BE2C (cell line): Measurements from ENCODE around the gene CERS4.

Experiments
- DNase-seq: peaks from one replicate; pipeline ENCODE4 v3.0.0-alpha.2; 2020
- H3K27me3 ChIP-seq: fragments of 250-450 bp; sonication (Bioruptor Pico); 2 replicates; pipeline ENCODE4 v1.5.1; 2020; ENCODE audit warnings: mild to moderate bottlenecking
- H3K36me3 ChIP-seq: fragments of 250-450 bp; sonication (Bioruptor Pico); 2 replicates; pipeline ENCODE4 v1.5.1; 2020; ENCODE audit warnings: mild to moderate bottlenecking
- H3K4me1 ChIP-seq: fragments of 250-450 bp; sonication (Bioruptor Pico); 2 replicates; pipeline ENCODE4 v1.5.1; 2020
- H3K4me3 ChIP-seq: 2 replicates; pipeline ENCODE4 v1.5.1; 2011; ENCODE audit warnings: low read depth, low read length
- H3K9me3 ChIP-seq: fragments of 250-450 bp; sonication (Bioruptor Pico); 2 replicates; pipeline ENCODE4 v1.5.1; 2020
- TF ChIP-seq, protein P1 (sequence below): IDR thresholded peaks from 2 replicates; pipeline ENCODE4 v1.5.1; 2012; ENCODE audit warnings: mild to moderate bottlenecking, low read depth, low read length

Gene CERS4

DNA sequence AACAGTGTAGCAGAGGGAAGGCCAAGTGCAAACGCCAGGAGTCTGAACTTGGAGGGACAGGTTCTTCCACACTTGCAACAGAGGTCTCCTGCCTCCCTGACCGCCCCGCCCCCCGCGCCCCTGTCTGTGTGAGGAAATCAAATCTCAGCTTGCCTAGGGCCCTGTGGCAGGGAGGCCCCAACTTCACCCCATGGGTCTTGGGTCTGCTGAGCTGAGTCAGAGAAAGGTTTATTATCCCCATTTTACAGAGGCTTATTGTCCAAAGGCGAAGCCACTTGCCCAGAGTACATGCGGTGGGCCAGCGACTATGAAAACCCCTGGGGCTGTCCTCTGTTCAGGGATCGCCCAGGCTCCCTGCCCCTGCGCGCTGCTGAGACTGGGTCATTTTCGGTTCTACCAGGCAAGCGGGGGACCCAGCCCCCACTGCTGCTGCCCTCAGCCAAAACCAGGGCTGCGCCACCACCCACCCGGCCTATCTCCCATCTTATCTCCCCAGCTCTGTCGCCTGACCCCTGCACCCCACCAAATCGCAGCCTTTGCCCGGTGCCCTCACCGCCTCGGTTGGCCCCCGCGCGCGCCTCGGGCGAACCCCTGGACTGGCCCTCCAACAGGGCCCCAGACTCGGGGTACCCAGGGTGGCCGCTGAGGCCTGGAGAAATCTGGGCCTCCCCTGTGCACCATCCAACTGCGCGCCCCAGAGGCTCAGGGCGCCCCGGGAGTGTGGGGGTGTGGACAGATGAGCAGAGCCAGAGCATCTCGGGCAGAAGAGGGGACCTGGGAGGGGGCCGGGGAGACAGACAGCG is 850 bp upstream of the CERS4 start:
- H3K4me1 ChIP-seq, result peaks cover 3% of the 10 kb centered on the region
- H3K4me3 ChIP-seq, result peak overlapping the region; percentile 31
- TF ChIP-seq, protein P1, sequence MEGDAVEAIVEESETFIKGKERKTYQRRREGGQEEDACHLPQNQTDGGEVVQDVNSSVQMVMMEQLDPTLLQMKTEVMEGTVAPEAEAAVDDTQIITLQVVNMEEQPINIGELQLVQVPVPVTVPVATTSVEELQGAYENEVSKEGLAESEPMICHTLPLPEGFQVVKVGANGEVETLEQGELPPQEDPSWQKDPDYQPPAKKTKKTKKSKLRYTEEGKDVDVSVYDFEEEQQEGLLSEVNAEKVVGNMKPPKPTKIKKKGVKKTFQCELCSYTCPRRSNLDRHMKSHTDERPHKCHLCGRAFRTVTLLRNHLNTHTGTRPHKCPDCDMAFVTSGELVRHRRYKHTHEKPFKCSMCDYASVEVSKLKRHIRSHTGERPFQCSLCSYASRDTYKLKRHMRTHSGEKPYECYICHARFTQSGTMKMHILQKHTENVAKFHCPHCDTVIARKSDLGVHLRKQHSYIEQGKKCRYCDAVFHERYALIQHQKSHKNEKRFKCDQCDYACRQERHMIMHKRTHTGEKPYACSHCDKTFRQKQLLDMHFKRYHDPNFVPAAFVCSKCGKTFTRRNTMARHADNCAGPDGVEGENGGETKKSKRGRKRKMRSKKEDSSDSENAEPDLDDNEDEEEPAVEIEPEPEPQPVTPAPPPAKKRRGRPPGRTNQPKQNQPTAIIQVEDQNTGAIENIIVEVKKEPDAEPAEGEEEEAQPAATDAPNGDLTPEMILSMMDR, result no peak
- H3K27me3 ChIP-seq, result peaks cover 7% of the 10 kb centered on the region
- H3K36me3 ChIP-seq, result no peaks in the 10 kb centered on the region
- no peak for DNase-seq
- H3K9me3 ChIP-seq, result no peaks in the 10 kb centered on the region

GRCh38 chr19:8209462-8210378 is 550 bp downstream of the CERS4 start:
- no peak for DNase-seq
- peak overlapping the region; percentile 38 for H3K4me3 ChIP-seq

GRCh38 chr19:8210421-8211101 is 1.4 kb downstream of the CERS4 start:
- TF ChIP-seq, protein P1, result no peak
- H3K4me1 ChIP-seq, result peaks cover 3% of the 10 kb centered on the region
- no peaks in the 10 kb centered on the region for H3K36me3 ChIP-seq
- H3K4me3 ChIP-seq, result no peak overlapping the region
- DNase-seq, result no peak
- H3K9me3 ChIP-seq, result no peaks in the 10 kb centered on the region
- H3K27me3 ChIP-seq, result peaks cover 7% of the 10 kb centered on the region

More at GRCh38 chr19:8209462-8210378, 550 bp downstream of the CERS4 start:
- TF ChIP-seq, protein P1, result no peak
- H3K4me1 ChIP-seq, result peaks cover 3% of the 10 kb centered on the region
- H3K27me3 ChIP-seq, result peaks cover 7% of the 10 kb centered on the region
- H3K36me3 ChIP-seq, result no peaks in the 10 kb centered on the region
- no peaks in the 10 kb centered on the region for H3K9me3 ChIP-seq

DNA sequence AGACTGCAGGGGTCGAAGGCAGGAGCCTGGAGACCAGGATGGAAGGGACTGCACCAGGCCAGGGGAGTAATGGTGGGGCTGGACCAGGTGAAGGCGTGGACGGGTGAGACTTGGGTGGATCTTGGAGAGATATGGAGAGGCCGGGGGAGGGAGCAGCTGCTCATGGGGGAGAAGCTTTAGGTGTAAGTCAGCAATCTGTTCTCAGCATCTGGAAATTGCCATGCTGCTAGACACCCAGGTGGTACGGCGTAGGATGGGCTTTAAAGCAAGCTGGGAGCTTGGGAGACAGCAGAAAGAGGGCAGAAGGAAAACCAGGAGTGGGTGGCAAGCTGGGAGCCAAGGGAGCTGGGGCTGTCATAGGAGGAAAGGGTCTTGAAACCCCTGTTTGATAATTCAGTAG is 3.0 kb downstream of the CERS4 start:
- Histone ChIP-seq H3K4me3 (no peak overlapping the region), H3K9me3 (no peaks in the 10 kb centered on the region), H3K27me3 (peaks cover 7% of the 10 kb centered on the region), H3K36me3 (no peaks in the 10 kb centered on the region), H3K4me1 (peaks cover 3% of the 10 kb centered on the region)
- TF ChIP-seq, protein P1, result no peak
- no peak for DNase-seq

DNA sequence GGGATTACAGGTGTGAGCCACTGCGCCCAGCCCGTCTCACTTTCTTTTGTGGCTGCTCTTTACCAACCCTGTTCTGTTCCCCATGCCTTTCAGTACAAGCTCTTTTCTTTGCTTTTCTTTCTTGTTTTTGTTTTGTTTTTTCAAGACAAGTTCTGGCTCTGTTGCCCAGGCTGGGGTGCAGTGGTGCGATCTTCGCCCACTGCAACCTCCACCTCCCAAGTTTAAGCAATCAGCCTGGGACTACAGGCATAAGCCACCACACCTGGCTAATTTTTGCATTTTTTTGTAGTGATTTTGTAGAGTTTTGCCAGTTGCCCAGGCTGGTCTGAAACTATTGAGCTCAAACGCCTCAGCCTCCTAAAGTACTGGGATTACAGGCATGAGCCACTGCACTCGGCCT is 3.7 kb downstream of the CERS4 start:
- Histone ChIP-seq H3K4me3 (no peak overlapping the region), H3K27me3 (peaks cover 7% of the 10 kb centered on the region), H3K9me3 (no peaks in the 10 kb centered on the region), H3K36me3 (no peaks in the 10 kb centered on the region), H3K4me1 (peaks cover 3% of the 10 kb centered on the region)
- DNase-seq, result no peak
- TF ChIP-seq, protein P1, result no peak
